Astrocyte of the spinal cord (primary cell): ENCODE results near the gene SLC9B2.
A peak's percentile ranks its signal among the peaks of the same experiment; 100 is the strongest.

ENCODE experiments used
- DNase-seq: peaks from one replicate; pipeline ENCODE4 v3.0.0; 2011; ENCODE audit warnings: low read depth, low spot score
- H3K4me3 ChIP-seq: 2 replicates; pipeline ENCODE4 v1.5.1; 2011; ENCODE audit warnings: low read depth, mild to moderate bottlenecking, low read length, moderate library complexity
- in situ Hi-C: cut with HindIII; loops from 2 replicates; pipeline ENCODE4 v1.10.0; 2017; ENCODE audit warnings: low sequenced_read_pairs
- TF ChIP-seq, protein P1 (sequence below): IDR thresholded peaks from 2 replicates; pipeline ENCODE4 v1.5.1; 2012; ENCODE audit warnings: low read depth, mild to moderate bottlenecking, low read length, inconsistent platforms

SLC9B2 gene, protein sequence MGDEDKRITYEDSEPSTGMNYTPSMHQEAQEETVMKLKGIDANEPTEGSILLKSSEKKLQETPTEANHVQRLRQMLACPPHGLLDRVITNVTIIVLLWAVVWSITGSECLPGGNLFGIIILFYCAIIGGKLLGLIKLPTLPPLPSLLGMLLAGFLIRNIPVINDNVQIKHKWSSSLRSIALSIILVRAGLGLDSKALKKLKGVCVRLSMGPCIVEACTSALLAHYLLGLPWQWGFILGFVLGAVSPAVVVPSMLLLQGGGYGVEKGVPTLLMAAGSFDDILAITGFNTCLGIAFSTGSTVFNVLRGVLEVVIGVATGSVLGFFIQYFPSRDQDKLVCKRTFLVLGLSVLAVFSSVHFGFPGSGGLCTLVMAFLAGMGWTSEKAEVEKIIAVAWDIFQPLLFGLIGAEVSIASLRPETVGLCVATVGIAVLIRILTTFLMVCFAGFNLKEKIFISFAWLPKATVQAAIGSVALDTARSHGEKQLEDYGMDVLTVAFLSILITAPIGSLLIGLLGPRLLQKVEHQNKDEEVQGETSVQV

DNA sequence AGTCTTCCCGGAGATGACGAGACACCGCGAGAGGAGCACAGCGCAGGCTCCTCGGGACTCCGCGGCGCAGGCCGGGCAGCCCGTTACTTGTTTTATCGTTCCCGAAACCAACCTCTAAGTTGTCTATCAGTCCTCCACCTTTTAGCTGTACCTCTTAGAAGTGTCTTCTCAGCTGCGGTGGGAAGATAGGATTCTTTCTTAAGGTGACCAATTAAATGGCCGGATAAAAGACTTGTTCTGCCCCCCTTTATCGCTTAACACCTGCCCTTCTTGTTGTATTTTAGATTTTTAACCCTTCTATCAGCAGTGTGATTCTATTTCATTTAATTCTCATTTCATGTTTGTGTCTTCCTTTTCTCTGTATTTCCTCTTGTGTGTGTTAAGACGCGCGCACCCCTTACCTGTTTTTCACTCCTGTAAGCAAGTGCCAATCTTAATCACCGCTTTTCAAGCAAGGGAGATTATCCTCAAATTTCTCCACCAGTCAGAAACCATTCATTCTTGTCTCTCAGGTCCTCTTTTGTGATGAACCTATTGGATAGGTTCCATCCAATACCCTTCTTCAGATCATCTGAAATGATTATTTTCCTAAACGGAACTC is at the start of gene SLC9B2:
TSS of gene SLC9B2 (minus strand) at position 15 of the 601 bp plus-strand sequence. CDS start 9,211 bp downstream, outside the sequence.
- DNase-seq: no peak
- H3K4me3 ChIP-seq: peak within 1 kb of the TSS; percentile 62
- in situ Hi-C loops: no loop called here
- TF ChIP-seq, protein P1, sequence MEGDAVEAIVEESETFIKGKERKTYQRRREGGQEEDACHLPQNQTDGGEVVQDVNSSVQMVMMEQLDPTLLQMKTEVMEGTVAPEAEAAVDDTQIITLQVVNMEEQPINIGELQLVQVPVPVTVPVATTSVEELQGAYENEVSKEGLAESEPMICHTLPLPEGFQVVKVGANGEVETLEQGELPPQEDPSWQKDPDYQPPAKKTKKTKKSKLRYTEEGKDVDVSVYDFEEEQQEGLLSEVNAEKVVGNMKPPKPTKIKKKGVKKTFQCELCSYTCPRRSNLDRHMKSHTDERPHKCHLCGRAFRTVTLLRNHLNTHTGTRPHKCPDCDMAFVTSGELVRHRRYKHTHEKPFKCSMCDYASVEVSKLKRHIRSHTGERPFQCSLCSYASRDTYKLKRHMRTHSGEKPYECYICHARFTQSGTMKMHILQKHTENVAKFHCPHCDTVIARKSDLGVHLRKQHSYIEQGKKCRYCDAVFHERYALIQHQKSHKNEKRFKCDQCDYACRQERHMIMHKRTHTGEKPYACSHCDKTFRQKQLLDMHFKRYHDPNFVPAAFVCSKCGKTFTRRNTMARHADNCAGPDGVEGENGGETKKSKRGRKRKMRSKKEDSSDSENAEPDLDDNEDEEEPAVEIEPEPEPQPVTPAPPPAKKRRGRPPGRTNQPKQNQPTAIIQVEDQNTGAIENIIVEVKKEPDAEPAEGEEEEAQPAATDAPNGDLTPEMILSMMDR: no peak

DNA sequence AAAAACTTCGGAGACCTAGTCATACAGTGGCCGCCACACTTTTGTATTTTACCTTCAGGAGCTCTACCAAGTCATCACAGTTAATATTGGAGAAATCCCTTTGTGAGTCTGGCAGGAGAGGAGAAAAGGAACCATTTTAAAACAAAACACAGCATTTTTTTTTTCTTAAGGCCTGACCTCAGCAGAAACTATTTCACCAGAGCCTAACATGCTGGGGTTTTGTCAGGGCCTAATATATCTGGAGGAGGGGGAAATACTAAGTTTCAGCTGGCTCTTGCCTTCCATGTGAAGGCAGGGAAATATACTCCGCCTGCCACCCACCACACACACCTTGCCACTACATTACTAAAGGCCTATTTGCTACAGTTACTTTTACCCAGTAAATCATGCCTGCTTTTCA is 49.6 kb upstream of the SLC9B2 start:
- TF ChIP-seq, protein P1: no peak
- DNase-seq: no peak
- in situ Hi-C loops: no loop called here
- no peak overlapping the region for H3K4me3 ChIP-seq

DNA sequence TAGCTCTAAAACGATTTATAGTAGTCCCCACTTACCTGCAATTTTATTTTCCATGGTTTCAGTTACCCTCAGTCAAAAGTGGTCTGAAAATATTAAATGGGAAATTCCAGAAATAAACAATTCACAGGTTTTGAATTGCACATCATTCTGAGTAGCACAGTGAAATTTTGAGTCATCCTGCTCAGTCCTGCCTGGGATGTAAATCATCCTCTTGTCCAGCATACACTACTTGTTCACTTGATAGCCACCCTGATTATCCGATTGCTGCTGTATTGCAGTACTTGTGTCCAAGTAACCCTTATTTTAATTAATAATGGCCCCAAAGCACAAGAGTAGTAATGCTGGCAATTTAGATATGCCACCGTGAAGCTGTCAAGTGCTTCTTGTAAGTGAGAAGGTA is 46.6 kb upstream of the SLC9B2 start:
- no peak overlapping the region for H3K4me3 ChIP-seq
- TF ChIP-seq, protein P1: no peak
- in situ Hi-C loops: no loop called here

DNA sequence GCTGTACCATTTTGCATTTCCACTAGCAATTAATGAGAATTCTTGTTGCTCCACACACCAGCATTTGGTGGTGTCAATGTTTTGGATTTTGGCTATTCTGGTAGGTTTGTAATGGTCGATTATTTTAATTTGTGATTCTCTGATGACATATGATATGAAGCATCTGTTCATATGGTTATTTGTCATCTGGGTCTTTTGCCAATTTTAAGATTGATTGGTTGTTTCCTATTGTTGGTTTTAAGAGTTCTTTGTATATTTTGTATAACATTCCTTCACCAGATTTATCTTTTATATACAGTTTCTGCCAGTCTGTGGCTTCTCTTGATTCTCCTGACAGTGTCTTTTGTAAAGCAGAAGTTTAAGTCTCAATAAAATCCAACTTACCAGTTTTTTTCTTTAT is 41.6 kb upstream of the SLC9B2 start:
- no peak for DNase-seq
- in situ Hi-C loops: no loop called here
- TF ChIP-seq, protein P1: no peak
- H3K4me3 ChIP-seq: no peak overlapping the region

More for the DNA sequence above, 46.6 kb upstream of the SLC9B2 start:
- no peak for DNase-seq

DNA sequence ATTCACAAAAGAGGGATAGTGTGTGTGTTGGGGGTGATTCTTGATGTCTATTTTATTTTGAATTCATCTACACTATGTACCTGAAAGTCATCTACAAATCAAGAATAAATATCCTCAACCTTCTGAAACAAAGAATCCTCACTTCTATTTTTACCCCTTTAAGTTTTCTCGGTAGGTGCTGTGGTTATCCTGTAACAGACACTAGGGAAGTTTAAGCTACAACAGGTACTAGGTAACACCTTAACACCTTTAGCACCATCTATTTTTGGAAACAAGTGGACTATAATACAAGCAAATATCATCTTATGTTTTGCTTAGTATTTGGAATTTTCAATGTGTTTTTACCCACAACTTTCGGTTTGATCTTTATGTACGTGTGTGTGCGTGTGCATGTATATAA is 35.0 kb upstream of the SLC9B2 start:
- no peak overlapping the region for H3K4me3 ChIP-seq
- in situ Hi-C loops: no loop called here
- DNase-seq: no peak
- TF ChIP-seq, protein P1: no peak

DNA sequence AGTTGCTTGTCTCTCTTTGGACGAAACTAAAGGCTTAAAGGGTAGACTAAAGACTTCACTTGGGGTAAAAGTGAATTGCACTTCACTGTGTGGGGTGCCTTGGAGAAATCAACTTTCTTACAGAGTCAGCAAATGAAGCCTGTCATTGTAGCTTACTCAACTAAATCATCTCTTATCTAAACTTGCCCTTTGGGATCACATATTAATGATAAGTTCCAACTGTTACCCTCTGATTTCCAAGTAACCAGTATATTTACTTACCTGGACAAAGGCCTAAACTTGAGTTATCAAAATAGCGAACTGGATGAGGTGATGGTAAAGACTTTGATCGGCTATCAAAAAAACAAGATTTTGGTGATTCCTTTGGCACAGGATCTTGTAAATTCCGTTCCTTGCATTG is 32.0 kb upstream of the SLC9B2 start:
- H3K4me3 ChIP-seq: no peak overlapping the region
- DNase-seq: no peak
- in situ Hi-C loops: no loop called here
- TF ChIP-seq, protein P1: no peak
